B cell (primary cell): ENCODE measurements around the gene CDK8.

Source experiments
- CTCF ChIP-seq: fragments of 200-600 bp; IDR thresholded peaks from one replicate; pipeline ENCODE4 v1.8.0; 2022; ENCODE audit warnings: antibody characterized with exemption, mild to moderate bottlenecking
- EZH2 ChIP-seq: IDR thresholded peaks from 2 replicates; pipeline ENCODE4 v1.6.1; 2012; ENCODE audit warnings: borderline replicate concordance, low read depth, mild to moderate bottlenecking, moderate library complexity, low read length; ENCODE audit not compliant: insufficient read depth, poor library complexity, severe bottlenecking

DNA sequence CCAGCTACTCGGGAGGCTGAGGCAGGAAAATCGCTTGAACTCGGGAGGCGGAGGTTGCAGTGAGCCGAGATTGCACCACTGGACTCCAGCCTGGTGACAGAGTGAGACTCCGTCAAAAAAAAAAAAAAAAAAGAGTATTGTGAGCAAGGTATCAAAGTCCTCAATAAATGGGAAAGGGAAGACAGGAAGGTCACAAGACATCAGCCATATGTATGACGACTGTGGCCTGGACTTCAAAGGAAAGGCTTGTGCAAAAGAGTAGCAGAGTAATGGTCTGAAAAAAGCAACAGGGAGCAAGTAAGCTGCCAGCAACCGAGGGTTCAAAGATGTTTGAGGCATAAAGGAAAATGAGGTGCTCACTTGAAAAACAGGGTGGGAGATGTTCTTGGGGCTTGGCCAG is 187.5 kb downstream of the CDK8 start:
- no peak for TF ChIP-seq CTCF
- no peak for TF ChIP-seq EZH2
